Mesenchymal stem cell (in vitro differentiated cells and primary cell): ENCODE measurements around the gene METAP1D.
A peak's percentile ranks its signal among the peaks of the same experiment; 100 is the strongest.

ENCODE experiments used
- DNase-seq: peaks from one replicate; pipeline ENCODE4 v3.0.0-alpha.2; 2013
- H2AFZ ChIP-seq: one replicate; pipeline ENCODE4 v1.6.1; 2013; ENCODE audit warnings: low read depth, mild to moderate bottlenecking, control low read depth, inconsistent platforms, low read length, moderate library complexity
- H2AK5ac ChIP-seq: 2 replicates; pipeline ENCODE4 v1.6.1; 2013; ENCODE audit warnings: low read length, moderate library complexity, mild to moderate bottlenecking, inconsistent platforms; ENCODE audit not compliant: severe bottlenecking
- H2BK120ac ChIP-seq: one replicate; pipeline ENCODE4 v1.6.1; 2013; ENCODE audit warnings: low read depth, mild to moderate bottlenecking, inconsistent platforms, low read length, moderate library complexity
- H2BK12ac ChIP-seq, 2 experiments: one replicate each; pipeline ENCODE4 v1.6.1; 2013; ENCODE audit warnings: inconsistent platforms in 2 of 2, low read length in 2 of 2, mild to moderate bottlenecking in 2 of 2, moderate library complexity in 2 of 2, control low read depth in 1 of 2
- H2BK15ac ChIP-seq: one replicate; pipeline ENCODE4 v1.6.1; 2013; ENCODE audit warnings: mild to moderate bottlenecking, low read depth, inconsistent platforms; ENCODE audit not compliant: poor library complexity, severe bottlenecking
- H2BK5ac ChIP-seq: 2 replicates; pipeline ENCODE4 v1.6.1; 2013; ENCODE audit warnings: low read depth, mild to moderate bottlenecking, low read length, control low read depth, inconsistent platforms; ENCODE audit not compliant: poor library complexity, severe bottlenecking
- H3K14ac ChIP-seq, 2 experiments: one replicate each; pipeline ENCODE4 v1.6.1; 2013; ENCODE audit warnings: inconsistent platforms in 2 of 2, low read length in 2 of 2, control low read depth in 1 of 2, mild to moderate bottlenecking in 1 of 2, moderate library complexity in 1 of 2
- H3K18ac ChIP-seq, 2 experiments: one replicate each; pipeline ENCODE4 v1.6.1; 2013; ENCODE audit warnings: inconsistent platforms in 2 of 2, low read length in 2 of 2, control low read depth in 1 of 2, low read depth in 1 of 2, mild to moderate bottlenecking in 1 of 2
- H3K23ac ChIP-seq, 2 experiments: one replicate each; pipeline ENCODE4 v1.6.1; 2013; ENCODE audit warnings: inconsistent platforms in 2 of 2, low read length in 2 of 2, mild to moderate bottlenecking in 2 of 2, moderate library complexity in 2 of 2, control low read depth in 1 of 2
- H3K27ac ChIP-seq: 2 replicates; pipeline ENCODE4 v1.5.1; 2013; ENCODE audit warnings: mild to moderate bottlenecking, moderate library complexity, low read length, control low read depth, inconsistent platforms; ENCODE audit not compliant: poor library complexity, severe bottlenecking
- H3K27me3 ChIP-seq, 2 experiments: 2 replicates each; pipeline versions ENCODE4 v1.6.1 to v1.7.0; 2013; ENCODE audit warnings: low read length in 2 of 2, mild to moderate bottlenecking in 2 of 2, moderate library complexity in 2 of 2, control low read depth in 1 of 2, inconsistent platforms in 1 of 2; ENCODE audit not compliant: control insufficient read depth in 1 of 2, insufficient read depth in 1 of 2
- H3K36me3 ChIP-seq, 2 experiments: 2 replicates each; pipeline versions ENCODE4 v1.6.1 to v1.7.0; 2013; ENCODE audit warnings: low read length in 2 of 2, control low read depth in 1 of 2, inconsistent platforms in 1 of 2, low read depth in 1 of 2, mild to moderate bottlenecking in 1 of 2; ENCODE audit not compliant: insufficient read depth in 2 of 2, control insufficient read depth in 1 of 2
- H3K4ac ChIP-seq, 2 experiments: one replicate each; pipeline ENCODE4 v1.6.1; 2013; ENCODE audit warnings: inconsistent platforms in 2 of 2, low read length in 2 of 2, mild to moderate bottlenecking in 2 of 2, moderate library complexity in 2 of 2, control low read depth in 1 of 2, low read depth in 1 of 2
- H3K4me1 ChIP-seq: 2 replicates; pipeline ENCODE4 v1.6.1; 2013; ENCODE audit warnings: low read depth, low read length, control low read depth; ENCODE audit not compliant: control insufficient read depth, insufficient read depth
- H3K4me2 ChIP-seq: 2 replicates; pipeline ENCODE4 v1.6.1; 2013; ENCODE audit warnings: low read length, mild to moderate bottlenecking, inconsistent platforms; ENCODE audit not compliant: poor library complexity, severe bottlenecking
- H3K4me3 ChIP-seq, 2 experiments: 2 replicates each; pipeline versions ENCODE4 v1.5.1 to v1.7.0; 2013; ENCODE audit warnings: low read length in 2 of 2, mild to moderate bottlenecking in 2 of 2, control low read depth in 1 of 2, low read depth in 1 of 2; ENCODE audit not compliant: insufficient read depth in 1 of 2
- H3K79me1 ChIP-seq: replicated peaks from 2 replicates; pipeline ENCODE4 v1.6.1; 2013; ENCODE audit warnings: mild to moderate bottlenecking, control low read depth, low read length, inconsistent platforms; ENCODE audit not compliant: poor library complexity, severe bottlenecking
- H3K9ac ChIP-seq: 2 replicates; pipeline ENCODE4 v1.7.0; 2013; ENCODE audit warnings: mild to moderate bottlenecking, low read length, moderate library complexity
- H3K9me3 ChIP-seq: 2 replicates; pipeline ENCODE4 v1.7.0; 2013; ENCODE audit warnings: mild to moderate bottlenecking, low read length; ENCODE audit not compliant: control insufficient read depth
- H4K8ac ChIP-seq: one replicate; pipeline ENCODE4 v1.6.1; 2013; ENCODE audit warnings: inconsistent platforms, mild to moderate bottlenecking, low read length, moderate library complexity
- H4K91ac ChIP-seq: one replicate; pipeline ENCODE4 v1.6.1; 2013; ENCODE audit warnings: mild to moderate bottlenecking, low read length, inconsistent platforms
- WGBS: methylation state at CpG from one replicate; pipeline ENCODE4 v1.1.7; 2013; ENCODE audit warnings: mixed read lengths; 5-methylcytosine and 5-hydroxymethylcytosine counted together

METAP1D gene

GRCh38 chr2:172089633-172090032 lies 89.9 kb downstream of the METAP1D start:
- WGBS: 35% methylated on average over 6 of the region's 7 CpGs
- H3K23ac ChIP-seq: no peak overlapping the region
- H3K27me3 ChIP-seq: peaks cover 94 to 96% of the 10 kb centered on the region in 2 experiments

GRCh38 chr2:172090044-172090961 lies 90.5 kb downstream of the METAP1D start:
- H3K23ac ChIP-seq: peak overlapping the region in 1 of 2 experiments; percentile 63
- WGBS: 3% methylated on average over 39 of the region's 39 CpGs
- no peak overlapping the region for H3K4ac ChIP-seq
- H2BK12ac ChIP-seq: no peak overlapping the region
- H3K27me3 ChIP-seq: peaks cover 95 to 99% of the 10 kb centered on the region in 2 experiments
- no peak overlapping the region for H3K18ac ChIP-seq
- no peak overlapping the region for H3K14ac ChIP-seq
- peaks cover 32% of the 10 kb centered on the region for H3K4me1 ChIP-seq
- no peak overlapping the region for H4K91ac ChIP-seq
- H3K27ac ChIP-seq: no peak overlapping the region
- no peak overlapping the region for H3K4me3 ChIP-seq
- H3K9ac ChIP-seq: no peak overlapping the region
- DNase-seq: no peak
- H2BK5ac ChIP-seq: no peak overlapping the region
- peaks cover 2% of the 10 kb centered on the region for H3K9me3 ChIP-seq
- H2AK5ac ChIP-seq: no peak overlapping the region
- H3K36me3 ChIP-seq: no peaks in the 10 kb centered on the region
- H4K8ac ChIP-seq: no peak overlapping the region
- no peak overlapping the region for H2BK120ac ChIP-seq
- no peaks in the 10 kb centered on the region for H3K79me1 ChIP-seq
- no peak overlapping the region for H2BK15ac ChIP-seq
- no peak overlapping the region for H3K4me2 ChIP-seq
- no peak overlapping the region for H2AFZ ChIP-seq

More at GRCh38 chr2:172089633-172090032, 89.9 kb downstream of the METAP1D start:
- no peak overlapping the region for H4K8ac ChIP-seq
- no peaks in the 10 kb centered on the region for H3K79me1 ChIP-seq
- H3K4ac ChIP-seq: no peak overlapping the region
- no peak overlapping the region for H4K91ac ChIP-seq
- H2BK15ac ChIP-seq: no peak overlapping the region
- H3K36me3 ChIP-seq: no peaks in the 10 kb centered on the region
- peaks cover 30% of the 10 kb centered on the region for H3K4me1 ChIP-seq
- no peak overlapping the region for H3K27ac ChIP-seq
- no peak overlapping the region for H2AK5ac ChIP-seq
- H3K9me3 ChIP-seq: peaks cover 2% of the 10 kb centered on the region
- H2BK5ac ChIP-seq: no peak overlapping the region
- no peak overlapping the region for H2BK12ac ChIP-seq
- no peak overlapping the region for H3K9ac ChIP-seq
- H2AFZ ChIP-seq: no peak overlapping the region
- no peak for DNase-seq
- H2BK120ac ChIP-seq: no peak overlapping the region
- no peak overlapping the region for H3K4me2 ChIP-seq
- H3K18ac ChIP-seq: no peak overlapping the region
- H3K14ac ChIP-seq: no peak overlapping the region
- H3K4me3 ChIP-seq: no peak overlapping the region

GRCh38 chr2:172091000-172091641 lies 91.4 kb downstream of the METAP1D start:
- Histone ChIP-seq H2BK15ac (no peak overlapping the region), H3K4ac (no peak overlapping the region), H3K9me3 (peaks cover 2% of the 10 kb centered on the region), H2BK120ac (no peak overlapping the region), H3K27ac (no peak overlapping the region), H3K23ac (no peak overlapping the region), H4K91ac (no peak overlapping the region), H3K79me1 (no peaks in the 10 kb centered on the region), H3K36me3 (no peaks in the 10 kb centered on the region), H3K4me2 (no peak overlapping the region), H3K4me3 (no peak overlapping the region), H3K4me1 (peaks cover 35% of the 10 kb centered on the region), H2AK5ac (no peak overlapping the region), H2BK12ac (no peak overlapping the region), H3K27me3 (peaks cover 94 to 99% of the 10 kb centered on the region in 2 experiments), H4K8ac (no peak overlapping the region), H3K9ac (no peak overlapping the region), H2BK5ac (no peak overlapping the region), H3K14ac (no peak overlapping the region), H3K18ac (no peak overlapping the region), H2AFZ (no peak overlapping the region)
- 2% methylated on average over 5 of the region's 13 CpGs for WGBS
- no peak for DNase-seq
